Endothelial cell (in vitro differentiated cells): ENCODE data around the gene SPTBN5. TPM values are rescaled to one million over a fixed set of nuclear protein-coding genes. Genes with fewer than 3 reads are reported as not detected.
A peak's percentile ranks its signal among the peaks of the same experiment; 100 is the strongest.

Source experiments
- DNase-seq: peaks from one replicate; pipeline ENCODE4 v3.0.0; 2021; ENCODE audit warnings: low spot score
- H3K27ac Mint-ChIP-seq: one replicate; pipeline ENCODE4 v1.8.0; 2021; ENCODE audit warnings: mixed read lengths, inconsistent platforms; ENCODE audit not compliant: unreplicated experiment
- H3K27me3 Mint-ChIP-seq: one replicate; pipeline ENCODE4 v1.8.0; 2021; ENCODE audit warnings: mild to moderate bottlenecking, moderate library complexity, mixed read lengths, inconsistent platforms; ENCODE audit not compliant: unreplicated experiment
- H3K36me3 Mint-ChIP-seq: one replicate; pipeline ENCODE4 v1.8.0; 2021; ENCODE audit warnings: mild to moderate bottlenecking, low read depth, mixed read lengths, inconsistent platforms; ENCODE audit not compliant: unreplicated experiment
- H3K4me1 Mint-ChIP-seq: one replicate; pipeline ENCODE4 v1.8.0; 2021; ENCODE audit warnings: mild to moderate bottlenecking, mixed read lengths, inconsistent platforms; ENCODE audit not compliant: unreplicated experiment
- H3K4me3 Mint-ChIP-seq: one replicate; pipeline ENCODE4 v1.8.0; 2021; ENCODE audit warnings: mild to moderate bottlenecking, mixed read lengths, inconsistent platforms; ENCODE audit not compliant: unreplicated experiment
- H3K9me3 Mint-ChIP-seq: one replicate; pipeline ENCODE4 v1.8.0; 2021; ENCODE audit warnings: mixed read lengths, inconsistent platforms; ENCODE audit not compliant: unreplicated experiment
- CTCF ChIP-seq: fragments of 200-600 bp; sonication (generic); IDR thresholded peaks from one replicate; pipeline ENCODE4 v1.5.0; 2021; ENCODE audit warnings: antibody characterized with exemption; ENCODE audit not compliant: unreplicated experiment
- total RNA-seq: library from RNA; stranded (reverse); fragmentation: NEBNext Ultra II Directional; extraction: Animal tissue kit (Norgen Biotek cat#: 25700); gene quantifications from one replicate; pipeline ENCODE4 v1.2.1, GENCODE V29; 2021; ENCODE audit not compliant: unreplicated experiment

The SPTBN5 gene
- total RNA-seq, 1 donor from 2014 or later = 9.4 TPM

- Mint-ChIP-seq H3K4me3 (no peak overlapping the region), H3K4me1 (peaks cover 69% of the 10 kb centered on the region), H3K9me3 (no peaks in the 10 kb centered on the region), H3K36me3 (peaks cover 35% of the 10 kb centered on the region), H3K27ac (no peak overlapping the region), H3K27me3 (peaks cover 21% of the 10 kb centered on the region)
- DNase-seq = no peak
- no peak for TF ChIP-seq CTCF
These were observed 36.5 kb upstream of the SPTBN5 start for GRCh38 chr15:41930221-41930866.

GRCh38 chr15:41928637-41929620, 35.1 kb upstream of the SPTBN5 start:
- no peak for DNase-seq
- Mint-ChIP-seq H3K27ac (no peak overlapping the region), H3K9me3 (no peaks in the 10 kb centered on the region), H3K4me1 (peaks cover 65% of the 10 kb centered on the region), H3K27me3 (peaks cover 15% of the 10 kb centered on the region), H3K36me3 (peaks cover 33% of the 10 kb centered on the region), H3K4me3 (no peak overlapping the region)
- no peak for TF ChIP-seq CTCF

DNA sequence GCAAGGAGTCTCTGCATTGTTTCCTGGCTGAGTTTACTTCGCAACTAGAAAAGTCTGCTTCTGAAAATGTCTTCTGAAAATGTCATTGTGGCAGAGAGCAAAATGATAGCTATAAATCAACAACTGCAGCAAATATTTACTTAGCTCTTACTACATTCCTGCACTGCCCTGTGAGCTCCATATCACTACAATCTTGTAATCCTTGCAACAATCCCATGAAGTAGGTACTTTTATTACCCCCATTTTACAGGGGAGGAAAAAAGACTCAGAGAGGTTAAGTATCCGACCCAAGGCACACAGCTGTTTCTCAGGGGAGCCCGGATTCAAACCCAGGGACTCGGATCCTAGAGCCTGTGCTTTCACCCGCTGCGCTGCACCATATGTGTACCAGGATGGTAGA, 34.2 kb upstream of the SPTBN5 start:
- no peak overlapping the region for H3K4me3 Mint-ChIP-seq
- no peak for DNase-seq
- H3K36me3 Mint-ChIP-seq = peaks cover 40% of the 10 kb centered on the region
- H3K27ac Mint-ChIP-seq = peak overlapping the region; percentile 55
- TF ChIP-seq CTCF = no peak
- H3K27me3 Mint-ChIP-seq = peaks cover 10% of the 10 kb centered on the region
- no peaks in the 10 kb centered on the region for H3K9me3 Mint-ChIP-seq
- peaks cover 62% of the 10 kb centered on the region for H3K4me1 Mint-ChIP-seq

DNA sequence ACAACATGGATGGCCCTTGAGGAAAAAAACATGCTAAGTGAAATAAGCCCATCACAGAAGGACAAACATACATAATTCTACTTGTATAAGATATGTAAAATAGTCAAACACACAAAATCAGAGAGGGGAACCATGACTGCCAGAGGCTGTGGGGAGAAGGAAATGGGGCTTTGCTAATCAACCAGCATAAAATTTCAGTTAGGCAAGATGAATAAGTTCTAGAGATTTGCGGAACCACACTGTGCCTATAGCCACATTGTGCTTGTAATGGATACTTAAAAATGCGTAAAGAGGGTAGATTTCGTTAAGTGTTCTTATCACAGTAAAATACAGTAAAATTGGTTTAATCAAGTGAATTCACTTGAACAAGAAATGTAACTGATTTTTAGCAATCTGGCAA, 33.7 kb upstream of the SPTBN5 start:
- Mint-ChIP-seq H3K27ac (peak overlapping the region; percentile 55), H3K27me3 (peaks cover 9% of the 10 kb centered on the region), H3K4me1 (peaks cover 61% of the 10 kb centered on the region), H3K36me3 (peaks cover 40% of the 10 kb centered on the region), H3K9me3 (no peaks in the 10 kb centered on the region), H3K4me3 (no peak overlapping the region)
- TF ChIP-seq CTCF = no peak
- no peak for DNase-seq
